IMR-90 (cell line): ENCODE data around the gene GSTT4.

Experiments used
- CEBPB ChIP-seq: IDR thresholded peaks from 2 replicates; pipeline ENCODE4 v1.6.1; 2012; ENCODE audit warnings: low read depth, low read length, improper control_type of control experiment
- CHD1 ChIP-seq: IDR thresholded peaks from 2 replicates; pipeline ENCODE4 v1.6.1; 2012; ENCODE audit warnings: low read depth, low read length, improper control_type of control experiment
- CTCF ChIP-seq: conservative IDR thresholded peaks from 2 replicates; pipeline ENCODE4 v1.5.1; 2012; ENCODE audit warnings: mild to moderate bottlenecking, low read depth, low read length, improper control_type of control experiment
- ELK1 ChIP-seq: fragments of 150-350 bp; IDR thresholded peaks from 2 replicates; pipeline ENCODE4 v1.6.1; 2016; ENCODE audit warnings: low read depth, mild to moderate bottlenecking, low read length, moderate library complexity, borderline replicate concordance
- MAZ ChIP-seq: IDR thresholded peaks from 2 replicates; pipeline ENCODE4 v1.6.1; 2012; ENCODE audit warnings: low read depth, mild to moderate bottlenecking, low read length, improper control_type of control experiment, moderate library complexity, borderline replicate concordance
- MXI1 ChIP-seq: IDR thresholded peaks from 2 replicates; pipeline ENCODE4 v1.6.1; 2012; ENCODE audit warnings: low read depth, mild to moderate bottlenecking, low read length, moderate library complexity, borderline replicate concordance
- POLR2A ChIP-seq: IDR thresholded peaks from 2 replicates; pipeline ENCODE4 v1.6.1; 2012; ENCODE audit warnings: mild to moderate bottlenecking, low read depth, low read length
- RAD21 ChIP-seq: IDR thresholded peaks from 2 replicates; pipeline ENCODE4 v1.6.1; 2012; ENCODE audit warnings: low read length, improper control_type of control experiment
- RCOR1 ChIP-seq: IDR thresholded peaks from 2 replicates; pipeline ENCODE4 v1.6.1; 2012; ENCODE audit warnings: mild to moderate bottlenecking, low read length, improper control_type of control experiment; ENCODE audit not compliant: insufficient replicate concordance
- RFX5 ChIP-seq: IDR thresholded peaks from 2 replicates; pipeline ENCODE4 v1.8.0; 2012; ENCODE audit warnings: low read depth, mild to moderate bottlenecking, low read length, moderate library complexity
- SMC3 ChIP-seq: fragments of 150-350 bp; IDR thresholded peaks from 2 replicates; pipeline ENCODE4 v1.6.1; 2016; ENCODE audit warnings: low read depth, mild to moderate bottlenecking, antibody characterized with exemption, low read length, moderate library complexity
- USF2 ChIP-seq: fragments of 150-350 bp; IDR thresholded peaks from 2 replicates; pipeline ENCODE4 v1.6.1; 2017; ENCODE audit warnings: mild to moderate bottlenecking, antibody characterized with exemption, low read length, low read depth

GRCh38 chr22:24007253-24008021 lies 2.2 kb upstream of the GSTT4 start:
- TF ChIP-seq CTCF (no peak), MXI1 (no peak), POLR2A (no peak), SMC3 (no peak), RCOR1 (no peak), USF2 (no peak), RFX5 (no peak), RAD21 (no peak), MAZ (no peak), CHD1 (no peak), ELK1 (no peak), CEBPB (no peak)
